ENCODE results near the gene FNTB. TPM values are rescaled to one million over a fixed set of nuclear protein-coding genes. Genes with fewer than 3 reads are reported as not detected.

FNTB gene
- total RNA-seq, 4 donors from 2014 or later = 11.9 to 25.6 (median 17.6) TPM

DNA sequence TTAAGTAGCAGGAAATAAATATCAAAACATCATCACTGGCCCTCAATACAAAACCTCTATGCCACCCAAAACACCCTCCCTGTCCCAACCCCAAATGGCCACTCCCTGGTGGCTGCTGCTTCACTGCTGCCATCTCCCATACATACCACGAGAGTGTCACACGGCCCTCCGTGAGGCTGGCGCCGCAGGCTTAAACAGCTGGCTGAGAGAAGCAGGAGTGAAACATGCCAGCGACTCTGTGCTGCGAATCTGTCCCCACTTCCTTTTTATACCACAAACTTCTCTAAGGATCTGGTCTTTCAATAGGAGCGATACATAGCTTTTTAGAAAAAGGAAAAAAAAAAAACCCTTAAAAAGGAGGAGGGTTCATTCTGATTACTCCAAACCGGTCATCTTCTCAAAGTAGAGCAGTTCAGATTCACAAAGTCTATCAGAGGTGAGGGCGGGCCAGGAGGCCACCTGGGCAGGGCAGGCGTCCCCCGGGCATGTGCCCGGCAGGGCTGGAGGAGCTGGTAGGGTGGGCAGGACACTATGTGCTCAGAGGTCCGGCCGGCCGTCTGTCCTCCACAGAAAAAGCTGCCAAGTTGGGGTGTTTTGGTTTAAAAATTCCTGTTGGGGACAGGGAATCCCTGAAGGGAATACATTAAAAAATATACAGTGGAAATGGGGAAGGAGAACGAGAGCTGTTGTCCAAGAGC, 89.1 kb downstream of the FNTB start:
- Histone ChIP-seq H3K36me3 (peaks cover 0 to 41% (median 0%) of the 10 kb centered on the region in 3 donors), H3K9me3 (no peaks in the 10 kb centered on the region), H3K27ac (no peak overlapping the region), H3K4me1 (peaks cover 0 to 50% (median 2%) of the 10 kb centered on the region in 4 donors), H3K4me3 (no peak overlapping the region), H3K27me3 (no peaks in the 10 kb centered on the region)
- no peak for TF ChIP-seq POLR2A (IDR thresholded peaks at IDR 0.05)
- TF ChIP-seq CTCF (IDR thresholded peaks at IDR 0.05) = no peak
- no peak for DNase-seq

DNA sequence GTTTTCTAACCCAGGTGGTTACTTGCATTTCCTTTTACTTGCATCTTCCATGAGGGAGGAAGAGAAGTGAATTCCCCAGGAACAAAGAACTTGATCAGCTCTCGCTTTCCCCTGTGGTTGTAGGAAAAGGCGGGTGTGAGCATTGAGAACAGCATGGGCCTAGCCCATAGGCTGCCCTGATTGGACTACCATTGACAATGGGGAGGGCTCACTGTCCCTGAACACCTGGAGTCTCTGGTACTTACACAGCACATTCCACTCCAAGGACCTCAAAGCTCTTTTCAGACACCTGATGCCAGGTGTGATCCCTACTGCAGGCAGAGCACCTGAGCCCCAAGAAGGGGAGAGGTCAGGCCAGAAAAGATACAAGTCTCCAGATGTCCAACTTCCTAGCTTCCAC, 90.6 kb downstream of the FNTB start:
- no peak for DNase-seq
- Histone ChIP-seq H3K36me3 (peaks cover 0 to 45% (median 0%) of the 10 kb centered on the region in 3 donors), H3K4me1 (peaks cover 0 to 50% (median 6%) of the 10 kb centered on the region in 4 donors), H3K27me3 (no peaks in the 10 kb centered on the region), H3K4me3 (no peak overlapping the region), H3K9me3 (no peaks in the 10 kb centered on the region), H3K27ac (no peak overlapping the region)
- TF ChIP-seq CTCF (IDR thresholded peaks at IDR 0.05) (no peak), POLR2A (IDR thresholded peaks at IDR 0.05) (no peak)

DNA sequence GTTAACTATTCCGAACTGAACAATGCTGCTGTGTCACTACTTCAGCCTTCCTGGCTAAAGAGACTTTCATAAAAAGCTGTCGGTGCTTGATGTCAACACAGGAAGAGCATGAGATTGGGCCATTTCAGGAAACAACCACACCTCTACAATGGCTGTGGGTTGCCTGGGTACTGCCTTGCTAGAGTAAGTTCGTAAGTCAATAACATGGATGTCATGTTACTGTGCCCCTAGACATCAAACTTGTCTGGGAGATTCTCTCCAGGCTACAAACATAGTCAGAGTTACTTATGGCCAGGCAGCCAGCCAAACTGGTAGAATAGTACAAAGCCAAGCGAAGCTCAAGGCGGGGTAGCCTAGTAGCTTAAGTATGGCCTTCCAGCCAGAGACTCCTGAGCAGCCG, 92.5 kb downstream of the FNTB start:
- peaks cover 0 to 47% (median 5%) of the 10 kb centered on the region in 4 donors for H3K4me1 ChIP-seq
- no peak overlapping the region for H3K4me3 ChIP-seq
- TF ChIP-seq CTCF (IDR thresholded peaks at IDR 0.05) = no peak
- no peak for TF ChIP-seq POLR2A (IDR thresholded peaks at IDR 0.05)
- H3K27me3 ChIP-seq = no peaks in the 10 kb centered on the region
- H3K27ac ChIP-seq = peak overlapping the region in 2 of 4 donors; percentile 67 to 93
- H3K9me3 ChIP-seq = no peaks in the 10 kb centered on the region
- peaks cover 0 to 61% (median 0%) of the 10 kb centered on the region in 3 donors for H3K36me3 ChIP-seq
- DNase-seq = no peak

DNA sequence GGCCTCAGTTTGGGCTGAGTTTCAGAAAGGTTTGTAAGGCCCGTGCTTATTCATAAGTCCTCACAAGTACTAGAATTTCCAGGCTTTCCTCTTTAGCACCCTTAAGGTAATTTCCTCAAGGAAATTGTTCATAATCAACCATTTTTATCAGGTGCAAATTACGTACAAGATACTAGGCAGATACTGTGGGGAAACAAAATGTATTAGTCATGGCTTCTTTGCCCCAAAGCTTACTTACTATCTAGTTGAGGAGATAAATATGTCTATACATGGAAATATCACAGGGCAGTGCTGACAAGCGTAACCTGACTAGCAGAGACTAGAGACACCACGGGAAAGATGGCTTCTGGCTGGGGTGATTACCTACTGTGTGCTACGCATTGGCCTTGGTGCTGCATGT, 93.1 kb downstream of the FNTB start:
- H3K4me3 ChIP-seq = no peak overlapping the region
- peaks cover 0 to 41% (median 5%) of the 10 kb centered on the region in 4 donors for H3K4me1 ChIP-seq
- no peaks in the 10 kb centered on the region for H3K9me3 ChIP-seq
- H3K27me3 ChIP-seq = no peaks in the 10 kb centered on the region
- peak overlapping the region in 2 of 4 donors; percentile 67 to 93 for H3K27ac ChIP-seq
- DNase-seq = no peak
- H3K36me3 ChIP-seq = peaks cover 0 to 63% (median 0%) of the 10 kb centered on the region in 3 donors
- TF ChIP-seq POLR2A (IDR thresholded peaks at IDR 0.05) = no peak

DNA sequence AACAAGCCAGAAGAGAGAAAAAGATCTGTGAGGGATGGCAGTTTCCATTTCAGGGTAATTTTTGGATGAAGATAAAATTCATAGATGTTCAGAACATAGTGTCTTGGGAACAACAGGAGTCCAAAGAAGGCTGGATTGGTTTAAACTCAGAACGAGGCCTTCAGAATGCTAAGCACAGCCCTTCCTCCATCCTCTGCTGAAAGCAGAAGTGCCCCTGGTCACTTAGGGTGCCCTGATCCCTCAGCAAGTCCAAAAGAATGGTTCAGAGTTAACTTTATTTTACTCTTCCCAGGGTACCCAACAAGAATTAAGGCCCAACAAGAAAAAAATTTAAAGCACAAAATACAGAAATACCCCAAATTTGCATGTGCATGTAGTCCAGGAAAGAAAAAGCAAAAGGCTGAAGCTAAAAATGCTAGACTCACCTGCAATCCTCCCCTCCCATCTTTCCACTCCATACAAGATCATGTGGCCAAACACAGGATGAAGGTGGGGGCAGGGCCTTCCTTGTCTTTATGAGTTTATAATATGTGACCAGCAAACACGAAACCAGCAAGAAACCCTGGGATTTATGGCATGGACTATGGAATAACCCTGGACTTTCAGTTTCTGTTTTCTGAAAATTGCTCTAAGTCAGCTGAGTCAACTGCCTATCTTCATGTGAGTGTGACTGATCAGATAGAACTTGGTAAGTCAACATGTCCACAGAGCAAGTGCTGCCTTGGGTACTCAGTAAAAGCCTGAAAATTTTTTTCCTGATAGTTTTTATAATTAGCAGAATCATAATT, 94.5 kb downstream of the FNTB start:
- Histone ChIP-seq H3K9me3 (no peaks in the 10 kb centered on the region), H3K27ac (peak overlapping the region; percentile 8 to 93 (median 50)), H3K4me3 (no peak overlapping the region), H3K4me1 (peaks cover 0 to 39% (median 5%) of the 10 kb centered on the region in 4 donors), H3K27me3 (no peaks in the 10 kb centered on the region), H3K36me3 (peaks cover 0 to 64% (median 0%) of the 10 kb centered on the region in 3 donors)
- TF ChIP-seq POLR2A (IDR thresholded peaks at IDR 0.05) = no peak
- TF ChIP-seq CTCF (IDR thresholded peaks at IDR 0.05) = no peak
- peak in 2 of 3 donors; percentile 78 to 89 for DNase-seq

DNA sequence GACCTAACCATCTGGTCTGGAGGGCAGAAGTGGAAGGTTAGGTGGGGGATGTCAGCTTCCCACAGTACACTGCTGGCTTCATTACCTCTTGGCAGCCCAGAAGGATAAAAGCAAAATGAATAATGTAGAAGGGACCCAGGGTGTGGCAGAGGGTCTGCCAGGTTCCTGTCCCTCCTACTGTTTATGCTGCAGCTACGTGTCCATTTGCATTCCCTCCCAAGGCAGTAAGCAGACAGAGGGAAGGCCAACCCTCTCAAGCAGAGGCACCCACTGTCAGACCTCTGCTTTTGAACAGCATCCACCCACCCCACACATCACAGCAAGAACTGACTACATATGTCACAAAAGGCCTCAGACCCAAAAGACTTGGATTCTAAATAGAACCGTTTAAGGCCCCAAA, 96.2 kb downstream of the FNTB start:
- Histone ChIP-seq H3K36me3 (peaks cover 0 to 64% (median 0%) of the 10 kb centered on the region in 3 donors), H3K27me3 (no peaks in the 10 kb centered on the region), H3K4me1 (peaks cover 0 to 39% (median 5%) of the 10 kb centered on the region in 4 donors), H3K27ac (peak overlapping the region in 2 of 4 donors; percentile 8 to 67), H3K4me3 (no peak overlapping the region), H3K9me3 (no peaks in the 10 kb centered on the region)
- no peak for DNase-seq
- TF ChIP-seq POLR2A (IDR thresholded peaks at IDR 0.05) (no peak), CTCF (IDR thresholded peaks at IDR 0.05) (no peak)
